GM12892 (cell line): ENCODE measurements around the gene REM2.
"Not testable (repeated sequence)": the region's sequence is repeated elsewhere in the genome, so short reads cannot be mapped to it uniquely, and the experiment has no call there.

Experiments used
- DNase-seq: peaks from one replicate; pipeline ENCODE4 v3.0.0; 2011; ENCODE audit not compliant: insufficient read length
- FAIRE-seq: peaks from 2 replicates; lab custom pipeline; 2011; peaks lifted over from hg19 to GRCh38; lab: Jason Lieb, UNC
- POLR2A ChIP-seq: IDR thresholded peaks from 2 replicates; pipeline ENCODE4 v1.6.1; 2011; ENCODE audit warnings: low read depth, low read length, control low read depth
- POLR2AphosphoS5 ChIP-seq: IDR thresholded peaks from 2 replicates; pipeline ENCODE4 v1.6.1; 2011; ENCODE audit warnings: low read depth, low read length, control low read depth
- TAF1 ChIP-seq: IDR thresholded peaks from 2 replicates; pipeline ENCODE4 v1.6.1; 2011; ENCODE audit warnings: low read depth, mild to moderate bottlenecking, control low read depth, low read length, borderline replicate concordance

Gene REM2

GRCh38 chr14:22850944-22851764 is 31.9 kb upstream of the REM2 start:
- FAIRE-seq: no peak
- no peak for TF ChIP-seq POLR2A
- TF ChIP-seq POLR2AphosphoS5: no peak
- TF ChIP-seq TAF1: no peak
- no peak for DNase-seq

- not testable (repeated sequence) for FAIRE-seq, DNase-seq
Measured at GRCh38 chr14:22852178-22852577, 30.8 kb upstream of the REM2 start.

GRCh38 chr14:22852599-22852939 is 30.5 kb upstream of the REM2 start:
- DNase-seq (no peak), FAIRE-seq (no peak)
- TF ChIP-seq POLR2A (no peak), POLR2AphosphoS5 (no peak), TAF1 (no peak)

- TF ChIP-seq POLR2A (no peak), TAF1 (no peak), POLR2AphosphoS5 (no peak)
- DNase-seq: no peak
- FAIRE-seq: peak; percentile 92
Measured at GRCh38 chr14:22852940-22853767, 29.9 kb upstream of the REM2 start.

GRCh38 chr14:22854296-22854695 is 28.7 kb upstream of the REM2 start:
- not testable (repeated sequence) for DNase-seq, FAIRE-seq

GRCh38 chr14:22854963-22855724 is 27.9 kb upstream of the REM2 start:
- DNase-seq: no peak
- no peak for FAIRE-seq
- TF ChIP-seq POLR2A (no peak), POLR2AphosphoS5 (no peak), TAF1 (no peak)

- TF ChIP-seq POLR2AphosphoS5: no peak
- no peak for TF ChIP-seq POLR2A
- TF ChIP-seq TAF1: no peak
- FAIRE-seq (no peak), DNase-seq (no peak)
Measured at GRCh38 chr14:22856428-22856827, 26.6 kb upstream of the REM2 start.

GRCh38 chr14:22860377-22860776 is 22.6 kb upstream of the REM2 start:
- not testable (repeated sequence) for FAIRE-seq, DNase-seq

GRCh38 chr14:22861651-22862050 is 21.4 kb upstream of the REM2 start:
- DNase-seq: no peak
- TF ChIP-seq TAF1: no peak
- TF ChIP-seq POLR2AphosphoS5: no peak
- TF ChIP-seq POLR2A: no peak
- FAIRE-seq: no peak

- DNase-seq: no peak
- FAIRE-seq: no peak
- TF ChIP-seq TAF1 (no peak), POLR2A (no peak), POLR2AphosphoS5 (no peak)
Measured at GRCh38 chr14:22864979-22865378, 18.0 kb upstream of the REM2 start.

- DNase-seq: peak; percentile 20
- FAIRE-seq: no peak
- TF ChIP-seq POLR2AphosphoS5: no peak
- TF ChIP-seq POLR2A: no peak
- no peak for TF ChIP-seq TAF1
Measured at GRCh38 chr14:22865424-22866405, 17.3 kb upstream of the REM2 start.
